Measurements from ENCODE around the gene XRCC2. TPM values are rescaled to one million over a fixed set of nuclear protein-coding genes. Genes with fewer than 3 reads are reported as not detected.
"Not testable (repeated sequence)": the region's sequence is repeated elsewhere in the genome, so short reads cannot be mapped to it uniquely, and the experiment has no call there.

XRCC2 gene
- total RNA-seq, 1 donor from 2014 or later: 0.46 TPM

- Histone ChIP-seq H3K4me3 (no peak overlapping the region), H3K4me1 (no peaks in the 10 kb centered on the region), H3K9me3 (no peaks in the 10 kb centered on the region), H3K27ac (no peak overlapping the region), H3K27me3 (no peaks in the 10 kb centered on the region), H3K36me3 (no peaks in the 10 kb centered on the region)
- ATAC-seq: no peak
- no peak for DNase-seq
- TF ChIP-seq, protein P1, sequence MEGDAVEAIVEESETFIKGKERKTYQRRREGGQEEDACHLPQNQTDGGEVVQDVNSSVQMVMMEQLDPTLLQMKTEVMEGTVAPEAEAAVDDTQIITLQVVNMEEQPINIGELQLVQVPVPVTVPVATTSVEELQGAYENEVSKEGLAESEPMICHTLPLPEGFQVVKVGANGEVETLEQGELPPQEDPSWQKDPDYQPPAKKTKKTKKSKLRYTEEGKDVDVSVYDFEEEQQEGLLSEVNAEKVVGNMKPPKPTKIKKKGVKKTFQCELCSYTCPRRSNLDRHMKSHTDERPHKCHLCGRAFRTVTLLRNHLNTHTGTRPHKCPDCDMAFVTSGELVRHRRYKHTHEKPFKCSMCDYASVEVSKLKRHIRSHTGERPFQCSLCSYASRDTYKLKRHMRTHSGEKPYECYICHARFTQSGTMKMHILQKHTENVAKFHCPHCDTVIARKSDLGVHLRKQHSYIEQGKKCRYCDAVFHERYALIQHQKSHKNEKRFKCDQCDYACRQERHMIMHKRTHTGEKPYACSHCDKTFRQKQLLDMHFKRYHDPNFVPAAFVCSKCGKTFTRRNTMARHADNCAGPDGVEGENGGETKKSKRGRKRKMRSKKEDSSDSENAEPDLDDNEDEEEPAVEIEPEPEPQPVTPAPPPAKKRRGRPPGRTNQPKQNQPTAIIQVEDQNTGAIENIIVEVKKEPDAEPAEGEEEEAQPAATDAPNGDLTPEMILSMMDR (IDR thresholded peaks at IDR 0.05): no peak
- intact Hi-C loops (cut with DNase I): no loop called here
Measured at GRCh38 chr7:152661479-152661878, 14.5 kb downstream of the XRCC2 start.

- ATAC-seq (no peak), DNase-seq (no peak)
- Histone ChIP-seq H3K27ac (no peak overlapping the region), H3K27me3 (no peaks in the 10 kb centered on the region), H3K4me1 (no peaks in the 10 kb centered on the region), H3K36me3 (no peaks in the 10 kb centered on the region), H3K9me3 (no peaks in the 10 kb centered on the region), H3K4me3 (no peak overlapping the region)
- intact Hi-C loops (cut with DNase I): no loop called here
- TF ChIP-seq, protein P1 (IDR thresholded peaks at IDR 0.05): no peak
Measured at GRCh38 chr7:152660021-152660420, 15.9 kb downstream of the XRCC2 start.

GRCh38 chr7:152654971-152655370, 21.0 kb downstream of the XRCC2 start:
- TF ChIP-seq, protein P1 (IDR thresholded peaks at IDR 0.05): no peak
- Histone ChIP-seq H3K27ac (no peak overlapping the region), H3K27me3 (no peaks in the 10 kb centered on the region), H3K36me3 (no peaks in the 10 kb centered on the region), H3K9me3 (no peaks in the 10 kb centered on the region), H3K4me1 (no peaks in the 10 kb centered on the region), H3K4me3 (no peak overlapping the region)
- intact Hi-C loops (cut with DNase I): no loop called here
- ATAC-seq (no peak), DNase-seq (no peak)

- no peaks in the 10 kb centered on the region for H3K9me3 ChIP-seq
- no peak overlapping the region for H3K27ac ChIP-seq
- no peaks in the 10 kb centered on the region for H3K4me1 ChIP-seq
- no peaks in the 10 kb centered on the region for H3K36me3 ChIP-seq
- H3K27me3 ChIP-seq: no peaks in the 10 kb centered on the region
- no peak for DNase-seq
- H3K4me3 ChIP-seq: no peak overlapping the region
- TF ChIP-seq, protein P1 (IDR thresholded peaks at IDR 0.05): no peak
- intact Hi-C loops (cut with DNase I): no loop called here
- no peak for ATAC-seq
Measured at GRCh38 chr7:152649220-152649619, 26.7 kb downstream of the XRCC2 start.

DNA sequence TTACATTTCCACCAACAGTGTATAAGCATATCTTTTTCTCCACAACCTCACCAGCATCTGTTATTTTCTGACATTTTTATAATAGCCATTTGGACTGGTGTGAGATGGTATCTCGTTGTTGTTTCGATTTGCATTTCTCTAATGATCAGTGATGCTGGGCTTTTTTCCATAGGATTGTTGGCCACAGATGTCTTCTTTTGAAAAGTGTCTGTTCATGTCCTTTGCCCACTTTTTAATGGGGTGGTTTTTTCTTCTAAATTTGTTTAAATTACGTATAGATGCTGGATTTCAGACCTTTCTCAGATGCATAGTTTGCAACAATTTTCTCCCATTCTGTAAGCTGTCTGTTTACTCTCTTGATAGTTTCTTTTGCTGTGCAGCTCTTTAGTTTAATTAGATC, 28.9 kb downstream of the XRCC2 start:
- TF ChIP-seq, protein P1 (IDR thresholded peaks at IDR 0.05): no peak
- Histone ChIP-seq H3K27me3 (no peaks in the 10 kb centered on the region), H3K4me1 (no peaks in the 10 kb centered on the region), H3K27ac (no peak overlapping the region), H3K36me3 (no peaks in the 10 kb centered on the region), H3K4me3 (no peak overlapping the region), H3K9me3 (no peaks in the 10 kb centered on the region)
- DNase-seq (no peak), ATAC-seq (no peak)
- intact Hi-C loops (cut with DNase I): no loop called here

- intact Hi-C loops (cut with DNase I); H3K36me3 ChIP-seq; DNase-seq; ATAC-seq; H3K4me1 ChIP-seq; H3K9me3 ChIP-seq; H3K4me3 ChIP-seq; H3K27me3 ChIP-seq; H3K27ac ChIP-seq: not testable (repeated sequence)
Measured at GRCh38 chr7:152646579-152646978, 29.4 kb downstream of the XRCC2 start.

Data from upper lobe of right lung (tissue), 1 donor.